HG02970 (cell line): ENCODE measurements around the gene CACNA1H.

Experiments used
- ATAC-seq: cut with Tn5 transposase; IDR thresholded peaks from one replicate; pipeline ENCODE4 v1.9.1; 2021; ENCODE audit warnings: mild to moderate bottlenecking, moderate library complexity, moderate number of reproducible peaks; ENCODE audit not compliant: unreplicated experiment, low FRiP score

The CACNA1H gene

GRCh38 chr16:1152651-1153259 lies at the start of gene CACNA1H:
TSS of gene CACNA1H (plus strand) at chr16:1153106. CDS start at chr16:1153738, 632 bp downstream.
- no peak for ATAC-seq

DNA sequence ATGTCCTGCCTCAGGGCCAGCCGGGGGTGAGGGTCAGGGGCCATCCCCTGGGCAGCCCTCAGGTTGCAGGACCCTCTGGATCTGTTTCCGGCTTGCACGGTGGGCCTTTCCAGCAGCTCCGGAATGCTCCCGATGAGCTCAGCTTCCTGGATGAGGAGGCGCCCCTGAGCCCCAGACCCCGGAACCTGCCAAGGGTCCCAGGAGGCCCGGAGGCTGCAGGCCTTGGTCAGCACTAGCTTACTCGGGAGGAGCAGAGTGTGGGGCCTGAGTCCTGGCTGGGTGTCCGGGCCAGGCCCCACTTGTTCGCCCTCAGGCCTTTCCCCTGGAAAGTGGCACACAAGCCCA lies 49.3 kb upstream of the CACNA1H start:
- ATAC-seq: no peak

GRCh38 chr16:1105888-1106620 lies 46.9 kb upstream of the CACNA1H start:
- no peak for ATAC-seq

DNA sequence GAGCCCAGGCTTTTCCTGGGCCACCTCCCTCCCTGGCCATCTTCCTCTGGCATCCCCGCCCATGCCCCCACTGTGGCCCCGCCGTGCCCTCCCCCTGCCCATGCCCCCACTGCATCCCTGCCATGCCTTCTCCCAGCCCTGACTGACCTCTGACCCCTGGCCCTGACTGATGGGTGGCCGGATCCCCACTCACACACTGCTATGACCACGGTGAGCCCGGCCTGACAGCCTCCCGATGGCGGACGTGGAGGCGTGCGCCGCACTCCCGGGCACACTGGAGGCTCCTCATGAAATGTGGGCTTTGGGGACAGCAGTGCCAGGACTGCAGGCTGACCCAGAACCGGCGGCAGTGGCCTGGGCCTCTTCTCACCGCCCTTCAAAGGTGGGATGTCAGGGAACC lies 46.2 kb upstream of the CACNA1H start:
- no peak for ATAC-seq

- no peak for ATAC-seq
These were observed 45.8 kb upstream of the CACNA1H start for GRCh38 chr16:1107141-1107540.

- ATAC-seq: no peak
These were observed 45.2 kb upstream of the CACNA1H start for GRCh38 chr16:1107731-1108130.

GRCh38 chr16:1108299-1109252 lies 44.3 kb upstream of the CACNA1H start:
- ATAC-seq: no peak

- ATAC-seq: no peak
These were observed 43.3 kb upstream of the CACNA1H start for GRCh38 chr16:1109648-1110047.

- ATAC-seq: no peak
These were observed 40.3 kb upstream of the CACNA1H start for GRCh38 chr16:1112506-1113184.

DNA sequence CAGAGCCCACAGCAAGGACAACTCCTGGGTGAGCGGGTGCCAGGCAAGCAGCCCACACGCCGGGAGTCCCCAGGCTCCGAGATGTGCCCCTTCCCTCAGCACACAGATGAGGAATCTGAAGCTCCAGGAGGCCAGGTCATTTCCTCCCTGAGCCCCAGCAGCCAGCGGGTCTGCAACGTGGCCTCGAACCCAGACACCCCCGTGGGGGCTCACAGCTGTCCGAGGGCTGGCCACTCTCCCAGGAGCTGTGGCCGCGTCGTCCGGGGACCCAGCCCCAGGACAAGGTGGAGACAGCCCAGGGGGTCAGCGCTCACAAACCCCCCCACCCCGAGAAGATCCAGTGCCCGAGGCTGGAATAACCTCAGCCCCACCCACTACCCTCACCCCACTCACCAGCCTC lies 39.4 kb upstream of the CACNA1H start:
- ATAC-seq: no peak

DNA sequence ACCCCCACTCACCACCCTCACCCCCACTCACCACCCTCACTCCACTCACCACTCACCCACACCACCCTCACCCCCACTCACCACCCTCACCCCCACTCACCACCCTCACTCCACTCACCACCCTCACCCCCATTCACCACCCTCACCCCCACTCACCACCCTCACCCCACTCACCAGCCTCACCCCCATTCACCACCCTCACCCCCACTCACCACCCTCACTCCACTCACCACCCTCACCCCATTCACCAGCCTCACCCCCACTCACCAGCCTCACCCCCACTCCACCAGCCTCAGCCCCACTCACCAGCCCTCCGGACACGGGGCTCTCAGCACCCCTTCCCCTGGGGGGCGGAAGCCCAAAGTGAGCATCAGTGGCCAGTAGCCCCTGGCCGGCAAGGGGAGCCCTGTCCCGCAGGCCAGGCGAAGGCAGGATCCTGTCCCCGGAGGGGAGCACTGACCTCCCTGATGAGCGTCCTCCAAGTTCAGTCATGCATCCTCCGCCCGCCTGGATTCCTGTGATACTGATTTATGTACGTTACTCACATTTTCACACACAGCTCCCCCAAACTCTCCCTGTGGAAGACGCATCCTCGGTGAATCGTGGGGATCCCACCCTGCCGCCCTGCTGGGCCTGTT lies 38.9 kb upstream of the CACNA1H start:
- ATAC-seq: no peak

DNA sequence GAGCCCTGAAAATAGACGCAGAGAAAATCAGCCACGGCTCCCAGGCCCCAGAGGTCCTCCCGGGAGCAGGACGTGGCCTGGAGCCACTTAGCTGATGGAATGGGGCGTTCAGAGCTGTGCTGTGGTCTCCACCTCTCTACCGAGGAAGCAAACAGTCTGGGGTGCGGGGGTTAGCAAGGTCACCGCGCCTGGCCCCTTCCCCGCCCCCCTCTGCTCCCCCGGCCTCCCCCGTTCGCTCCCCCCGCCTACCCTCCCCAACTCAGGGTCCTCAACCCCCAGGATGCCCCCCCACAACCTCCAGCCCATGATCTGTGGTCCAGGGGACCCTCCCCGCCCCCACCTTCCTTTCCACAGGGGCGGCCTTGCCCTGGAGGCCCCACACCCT lies 36.2 kb upstream of the CACNA1H start:
- no peak for ATAC-seq

- ATAC-seq: no peak
These were observed 35.6 kb upstream of the CACNA1H start for GRCh38 chr16:1117176-1117900.

DNA sequence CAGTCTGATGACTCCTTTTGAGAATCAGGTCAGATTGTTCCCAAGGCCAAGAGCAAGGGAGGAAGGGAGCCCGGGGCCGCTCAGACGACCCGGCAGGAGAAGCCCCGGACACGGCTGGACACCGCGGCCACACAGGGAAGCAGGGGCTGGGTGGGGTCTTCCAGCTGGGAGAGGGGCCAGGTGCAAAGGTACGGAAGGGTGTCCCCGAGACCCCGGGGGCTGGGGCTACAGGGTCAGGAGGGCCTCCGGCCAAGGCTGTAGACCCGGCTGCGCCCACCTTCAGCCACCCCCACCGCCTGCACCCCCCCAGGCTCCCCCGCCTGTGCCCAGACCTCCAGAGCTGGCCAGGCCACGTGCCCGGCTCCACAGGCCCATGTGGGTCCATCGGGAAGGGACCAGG lies 35.0 kb upstream of the CACNA1H start:
- ATAC-seq: no peak

GRCh38 chr16:1119129-1119528 lies 33.8 kb upstream of the CACNA1H start:
- ATAC-seq: no peak

DNA sequence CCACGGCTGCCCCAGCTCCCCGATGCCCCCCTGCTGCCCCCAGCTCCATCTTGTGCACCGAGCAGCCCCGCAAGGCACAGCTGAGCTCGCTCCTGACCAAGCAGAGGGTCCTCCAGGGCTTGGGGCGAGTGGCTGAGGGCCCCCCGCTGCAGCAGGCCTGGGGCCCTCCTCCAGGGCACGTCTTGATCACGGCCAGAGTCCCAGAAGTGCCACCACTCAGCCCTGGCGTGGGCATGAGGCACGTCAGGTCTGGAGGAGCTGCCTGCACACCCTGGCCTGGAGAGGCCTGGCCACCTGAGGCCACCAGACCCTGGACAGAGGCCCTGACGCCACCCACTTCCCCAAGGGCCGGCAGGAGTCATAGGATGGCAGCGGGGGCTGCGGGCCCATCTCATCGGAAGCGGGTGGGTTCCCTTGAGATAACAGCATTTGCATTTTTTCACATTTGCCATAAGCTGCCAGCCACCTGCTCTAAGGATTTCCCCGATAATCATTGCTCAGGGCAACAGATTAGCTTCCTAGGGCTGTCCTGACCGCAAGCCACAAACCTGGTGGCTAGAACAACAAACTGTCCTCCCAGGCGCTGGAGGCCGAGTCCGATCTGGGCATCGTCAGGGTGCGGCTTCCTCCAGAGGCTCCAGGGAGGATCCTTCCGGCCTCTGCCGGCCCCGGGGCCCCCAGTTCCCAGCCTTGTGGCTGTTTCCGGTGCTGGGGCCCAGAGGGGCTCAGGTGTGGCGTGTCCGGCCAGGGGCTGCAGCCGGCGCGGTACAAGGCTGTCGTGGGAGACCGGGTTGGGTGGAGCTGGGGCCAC lies 32.9 kb upstream of the CACNA1H start:
- no peak for ATAC-seq

GRCh38 chr16:1120577-1120941 lies 32.3 kb upstream of the CACNA1H start:
- ATAC-seq: no peak

GRCh38 chr16:1121009-1121408 lies 31.9 kb upstream of the CACNA1H start:
- ATAC-seq: no peak
